D721Med (cell line): Measurements from ENCODE around the gene OR2A5.
"Not testable (repeated sequence)": the region's sequence is repeated elsewhere in the genome, so short reads cannot be mapped to it uniquely, and the experiment has no call there.

ENCODE experiments used
- DNase-seq: peaks from one replicate; pipeline ENCODE4 v3.0.0; 2011; ENCODE audit warnings: low spot score; ENCODE audit not compliant: insufficient read length
- FAIRE-seq: peaks from 2 replicates; lab custom pipeline; 2011; peaks lifted over from hg19 to GRCh38; lab: Jason Lieb, UNC
- CTCF ChIP-seq: IDR thresholded peaks from 2 replicates; pipeline ENCODE4 v1.5.1; 2012; ENCODE audit warnings: mild to moderate bottlenecking, control low read depth; ENCODE audit not compliant: insufficient read depth; ENCODE audit errors: missing control alignments

The OR2A5 gene

GRCh38 chr7:144048648-144049047 lies at the start of gene OR2A5:
OR2A5 (plus strand) TSS chr7:144048948; CDS start chr7:144050402, 1,454 bp downstream.
- no peak for TF ChIP-seq CTCF
- FAIRE-seq (no peak), DNase-seq (no peak)

GRCh38 chr7:144000020-144000419 lies 48.7 kb upstream of the OR2A5 start, which contains the start of gene OR6B1:
OR6B1 (plus strand) TSS chr7:144000320; CDS start chr7:144003997, 3,677 bp downstream.
- FAIRE-seq (no peak), DNase-seq (no peak)
- TF ChIP-seq CTCF: no peak

GRCh38 chr7:144001543-144001942 lies 47.2 kb upstream of the OR2A5 start:
- TF ChIP-seq CTCF: no peak
- FAIRE-seq (no peak), DNase-seq (no peak)

- no peak for TF ChIP-seq CTCF
- DNase-seq: no peak
- FAIRE-seq: no peak
Measured at GRCh38 chr7:144004703-144005102, 44.0 kb upstream of the OR2A5 start.

- TF ChIP-seq CTCF: no peak
- FAIRE-seq: no peak
- DNase-seq: no peak
Measured at GRCh38 chr7:144006029-144006691, 42.6 kb upstream of the OR2A5 start.

- FAIRE-seq: no peak
- no peak for TF ChIP-seq CTCF
- no peak for DNase-seq
Measured at GRCh38 chr7:144006692-144007042, 42.1 kb upstream of the OR2A5 start.

GRCh38 chr7:144009361-144009760 lies 39.4 kb upstream of the OR2A5 start:
- DNase-seq: no peak
- no peak for FAIRE-seq
- TF ChIP-seq CTCF: no peak

GRCh38 chr7:144010061-144010460 lies 38.7 kb upstream of the OR2A5 start:
- not testable (repeated sequence) for FAIRE-seq, DNase-seq

- not testable (repeated sequence) for DNase-seq, FAIRE-seq
Measured at GRCh38 chr7:144010821-144011220, 37.9 kb upstream of the OR2A5 start.
